HG03280 (cell line): Measurements from ENCODE around the gene MAGI1.
"Not testable (repeated sequence)": the region's sequence is repeated elsewhere in the genome, so short reads cannot be mapped to it uniquely, and the experiment has no call there.

Experiments used
- ATAC-seq: cut with Tn5 transposase; IDR thresholded peaks from one replicate; pipeline ENCODE4 v1.9.1; 2021; ENCODE audit warnings: mild to moderate bottlenecking, moderate library complexity; ENCODE audit not compliant: unreplicated experiment

The MAGI1 gene

DNA sequence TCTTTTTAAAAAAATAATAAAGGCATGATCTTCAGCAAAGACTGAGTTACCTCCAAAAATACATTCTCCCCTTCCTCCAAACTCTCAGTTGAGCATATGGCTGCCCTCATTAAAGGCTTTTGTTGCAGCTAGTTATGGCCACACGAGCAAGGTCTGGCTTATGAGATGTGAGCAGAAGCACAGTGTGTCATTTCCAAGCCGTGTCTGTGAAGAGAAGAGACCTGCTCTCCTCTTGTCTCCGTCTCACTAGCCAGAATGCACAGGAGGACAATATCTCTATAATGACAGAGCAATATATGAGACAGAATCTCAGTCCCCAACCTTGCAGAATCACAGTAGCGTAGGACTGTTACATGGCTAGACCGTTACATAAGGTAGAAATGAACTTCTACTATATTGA, 152.3 kb downstream of the MAGI1 start:
- ATAC-seq: no peak

DNA sequence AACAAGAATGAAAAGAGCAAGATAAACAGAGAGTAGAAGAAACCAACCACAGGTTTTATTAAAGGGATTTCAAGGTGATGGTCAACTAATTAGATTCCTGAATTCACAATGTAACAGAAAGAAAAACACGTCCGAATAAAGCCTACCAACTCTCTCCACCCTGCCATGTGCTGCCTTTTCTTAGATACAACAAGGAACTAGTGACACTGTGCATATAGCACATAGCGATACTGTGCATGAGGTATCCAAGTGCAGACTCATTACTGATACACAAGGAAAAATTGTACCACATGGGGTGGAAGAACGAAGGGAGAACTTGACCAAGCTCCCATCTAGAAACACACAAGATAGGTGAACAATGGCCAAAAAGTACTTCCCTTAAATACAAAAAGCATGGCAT, 154.6 kb downstream of the MAGI1 start:
- ATAC-seq: no peak

DNA sequence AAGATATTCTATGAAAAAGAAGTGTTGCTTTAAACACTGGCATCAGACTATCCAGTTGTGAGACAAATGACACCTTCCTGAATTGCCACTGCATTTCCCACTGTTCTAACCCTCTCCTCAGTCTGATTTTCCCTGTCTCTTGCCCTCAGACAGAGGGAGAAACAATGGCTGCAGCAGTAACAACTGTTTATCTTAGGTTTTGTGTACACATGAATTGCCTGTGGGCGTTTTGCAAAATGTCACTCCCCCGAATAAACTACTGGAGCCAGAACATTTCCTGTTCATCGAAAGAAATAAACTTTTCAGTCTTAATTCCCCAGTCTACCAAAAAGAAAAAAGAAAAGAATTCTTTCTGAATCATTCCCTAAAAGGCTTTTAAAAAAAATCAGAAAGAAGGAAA, 155.1 kb downstream of the MAGI1 start:
- ATAC-seq: no peak

- ATAC-seq: no peak
Measured at GRCh38 chr3:65880350-65880749, 158.4 kb downstream of the MAGI1 start.

DNA sequence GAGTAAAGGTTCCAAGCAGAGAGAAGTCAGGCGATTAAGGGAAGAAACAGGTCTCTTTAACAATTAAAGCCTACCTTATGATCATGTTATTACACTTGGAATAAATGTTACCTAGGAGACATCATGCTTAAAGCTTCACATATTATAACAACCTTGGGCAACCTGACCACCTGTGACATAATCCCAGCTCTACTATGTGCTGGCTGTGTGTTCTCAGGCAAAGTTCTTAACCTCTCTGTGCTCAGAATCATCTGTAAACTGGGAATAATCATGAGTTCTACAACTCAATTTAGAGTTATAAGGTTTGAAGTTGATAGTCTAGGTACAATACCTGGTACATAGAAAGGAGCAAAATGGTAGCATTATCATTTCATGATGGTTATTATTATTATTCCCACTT, 159.3 kb downstream of the MAGI1 start:
- ATAC-seq: no peak

DNA sequence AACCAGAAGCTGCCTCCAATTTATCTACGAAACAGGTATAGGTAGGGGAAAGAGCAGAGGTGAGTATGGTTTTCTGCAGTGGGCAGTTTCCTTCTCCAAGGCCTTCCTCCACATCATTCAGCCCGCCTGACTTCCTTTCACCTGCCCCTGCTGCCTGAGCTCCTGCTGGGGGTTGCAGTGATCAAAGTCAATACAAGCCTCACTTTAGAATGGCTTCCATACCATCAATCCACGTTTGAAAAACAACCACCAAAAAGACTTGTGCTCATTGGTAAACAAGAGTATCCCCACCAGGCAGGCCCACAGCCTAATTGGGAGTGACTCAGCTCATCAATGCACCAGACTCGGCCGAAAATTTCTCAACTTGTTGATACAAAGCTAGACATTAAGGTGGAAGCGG, 159.9 kb downstream of the MAGI1 start:
- no peak for ATAC-seq

DNA sequence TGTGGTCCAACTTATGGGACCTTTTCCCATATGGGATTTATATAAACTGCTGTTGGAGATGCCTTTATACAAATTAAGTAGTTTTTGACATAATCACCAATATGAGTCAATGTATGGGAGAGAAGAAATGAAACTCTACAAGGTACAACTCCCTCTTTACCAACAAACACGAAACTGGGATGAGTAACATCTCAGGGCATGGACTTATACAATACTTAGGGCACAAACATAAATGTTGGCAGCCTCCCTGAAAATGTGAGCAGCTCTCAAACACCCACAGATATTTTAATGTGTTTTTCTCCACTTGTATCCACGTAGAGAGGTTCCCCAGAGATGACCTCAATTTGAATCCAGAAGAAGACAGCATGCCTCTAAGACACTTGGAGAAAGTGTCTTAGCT, 161.6 kb downstream of the MAGI1 start:
- ATAC-seq: no peak

DNA sequence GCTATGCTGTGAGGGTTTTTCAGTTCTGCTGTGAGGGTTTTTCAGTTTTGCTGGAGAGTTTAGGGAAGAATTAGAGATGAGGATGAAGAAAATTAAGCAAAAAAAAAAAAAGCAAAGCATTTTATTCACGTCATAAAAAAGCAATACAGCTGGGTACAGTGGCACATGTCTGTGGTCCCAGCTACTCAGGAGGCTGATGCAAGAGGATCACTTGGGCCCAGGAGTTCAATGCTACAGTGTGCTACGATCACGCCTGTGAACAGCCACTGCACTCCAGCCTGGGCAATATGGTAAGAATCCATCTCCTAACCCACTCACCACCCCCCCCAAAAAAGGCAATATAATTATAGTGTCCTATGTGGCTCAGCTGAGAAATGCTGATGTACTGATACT, 162.7 kb downstream of the MAGI1 start:
- no peak for ATAC-seq

DNA sequence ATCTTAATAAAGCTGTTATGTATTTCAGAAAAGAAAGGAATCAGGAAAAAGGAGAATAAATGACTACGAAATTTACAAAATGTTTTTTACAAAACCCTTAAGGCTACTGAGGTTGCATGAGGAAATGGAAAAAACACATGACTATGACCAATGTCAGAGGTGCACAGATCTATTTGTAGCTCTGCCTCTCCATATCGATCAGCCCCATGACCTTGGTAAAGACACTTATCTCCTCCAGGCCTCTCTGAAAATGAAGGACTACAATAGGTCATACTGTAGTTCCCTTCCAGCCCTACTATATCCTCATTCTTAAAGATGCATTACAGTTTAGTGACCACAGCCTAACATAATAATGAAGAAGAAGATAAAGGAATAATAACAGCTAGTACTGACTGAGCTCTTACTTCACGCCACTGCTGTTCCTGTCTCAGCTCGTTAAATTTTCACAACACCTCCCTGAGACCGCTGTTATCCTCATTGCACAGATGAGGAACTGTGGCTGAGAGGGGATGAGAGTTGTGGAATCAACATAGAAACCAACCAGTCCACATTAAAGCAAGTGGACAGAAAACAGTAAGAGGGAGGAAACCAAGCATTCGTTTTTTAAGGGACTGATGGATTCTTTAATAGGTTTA, 163.2 kb downstream of the MAGI1 start:
- no peak for ATAC-seq

DNA sequence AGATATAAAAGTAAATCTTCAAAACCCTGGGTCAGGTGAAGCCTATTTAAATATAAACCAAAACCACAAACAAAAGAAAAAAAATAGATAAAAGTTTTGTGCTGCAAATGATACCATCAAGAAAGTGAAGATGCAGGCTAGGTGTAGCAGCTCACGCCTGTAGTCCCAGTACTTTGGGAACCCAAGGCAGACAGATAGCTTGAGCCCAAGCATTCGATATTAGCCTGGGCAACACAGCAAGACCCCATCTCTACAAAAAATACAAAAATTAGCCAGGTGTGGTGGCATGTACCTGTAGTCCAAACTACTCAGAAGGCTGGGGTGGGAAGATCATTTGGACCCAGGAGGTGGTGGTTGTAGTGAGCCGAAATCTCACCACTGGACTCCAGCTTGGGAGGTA, 164.8 kb downstream of the MAGI1 start:
- no peak for ATAC-seq

GRCh38 chr3:65873028-65873427, 165.7 kb downstream of the MAGI1 start:
- ATAC-seq: no peak

- ATAC-seq: no peak
Measured at GRCh38 chr3:65871305-65872141, 167.2 kb downstream of the MAGI1 start.

- no peak for ATAC-seq
Measured at GRCh38 chr3:65869798-65870197, 168.9 kb downstream of the MAGI1 start.

- ATAC-seq: no peak
Measured at GRCh38 chr3:65867463-65868210, 171.1 kb downstream of the MAGI1 start.

DNA sequence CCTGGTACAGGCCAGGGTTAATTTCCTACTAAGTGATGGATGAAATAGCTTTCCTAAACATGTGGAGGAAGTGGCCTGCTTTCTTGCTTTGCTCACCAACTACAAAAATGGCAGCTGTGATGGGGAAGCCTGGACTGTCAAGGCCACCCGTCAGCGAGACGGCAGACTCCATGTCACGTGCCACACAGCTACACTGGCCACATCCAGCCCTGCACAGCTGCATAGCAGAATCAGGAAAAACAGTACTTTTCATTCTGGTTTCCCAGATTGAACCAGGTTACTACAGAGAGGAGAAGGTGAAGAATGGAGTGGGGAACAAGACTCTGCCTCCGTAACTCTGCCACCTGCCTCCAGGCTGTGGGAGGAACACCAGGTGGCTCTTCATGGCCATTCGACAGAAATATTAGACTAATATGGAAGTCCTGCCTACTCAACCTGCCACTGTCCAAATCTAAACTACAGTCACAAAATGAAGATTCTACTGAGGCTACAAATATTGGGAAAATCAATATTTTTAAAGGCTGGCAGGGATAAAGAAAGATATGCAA, 174.3 kb downstream of the MAGI1 start:
- ATAC-seq: no peak

DNA sequence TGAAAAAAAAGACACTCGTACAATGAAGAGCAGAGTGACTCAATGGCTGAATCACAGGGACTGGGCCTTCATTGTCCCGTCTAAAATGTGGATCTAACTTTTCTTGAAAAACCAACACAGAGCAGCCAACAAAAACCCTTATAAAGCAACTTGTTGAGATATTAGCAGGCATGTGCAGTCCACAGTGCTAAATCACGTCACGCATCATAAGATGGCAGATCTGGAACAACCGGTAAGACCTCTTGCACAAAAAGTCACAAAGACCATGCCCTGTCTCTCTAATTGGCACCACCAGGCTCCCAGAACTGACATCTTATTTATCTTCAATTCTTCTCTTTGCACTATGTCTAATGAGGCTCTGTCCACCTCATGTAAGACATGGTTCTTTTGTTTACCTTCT, 177.0 kb downstream of the MAGI1 start:
- no peak for ATAC-seq

- ATAC-seq: not testable (repeated sequence)
Measured at GRCh38 chr3:65859612-65860011, 179.1 kb downstream of the MAGI1 start.

- no peak for ATAC-seq
Measured at GRCh38 chr3:65858749-65859148, 180.0 kb downstream of the MAGI1 start.

- no peak for ATAC-seq
Measured at GRCh38 chr3:65857327-65857726, 181.4 kb downstream of the MAGI1 start.

DNA sequence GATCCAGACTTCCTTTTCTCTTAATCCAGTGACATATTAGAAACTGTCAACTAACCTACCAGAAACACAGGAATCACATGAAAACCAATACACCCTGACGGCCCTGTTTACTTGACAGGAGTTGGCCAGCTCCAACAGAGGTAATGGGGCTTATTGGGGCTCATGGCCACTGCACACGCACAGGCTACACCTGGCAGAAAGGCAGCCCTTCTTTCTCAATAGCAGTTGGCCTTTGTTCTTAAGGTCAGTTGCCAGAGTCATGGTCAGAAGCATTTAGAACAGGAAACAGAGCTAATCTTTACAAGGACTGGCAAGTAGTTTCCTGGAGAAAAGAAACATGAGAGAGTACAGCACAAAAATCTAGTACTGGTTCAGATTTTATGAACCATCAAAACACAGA, 181.8 kb downstream of the MAGI1 start:
- no peak for ATAC-seq

- no peak for ATAC-seq
Measured at GRCh38 chr3:65855370-65856100, 183.2 kb downstream of the MAGI1 start.
